ENCODE measurements around the gene SLC10A2. TPM values are rescaled to one million over a fixed set of nuclear protein-coding genes. Genes with fewer than 3 reads are reported as not detected.

The SLC10A2 gene
- total RNA-seq, 4 donors from 2014 or later: 0.13 TPM; not detected in 3

- intact Hi-C loops (cut with DNase I; ENCODE audit: low total_unique reads): no loop called here
- 57 to 60% methylated on average over 1 of the region's 1 CpG for WGBS, 2 donors
- no peak for DNase-seq (ENCODE audit: low spot score in 2 of 2)
- no peak overlapping the region for H3K4me3 ChIP-seq (ENCODE audit: low read depth, poor library complexity, severe bottlenecking)
- TF ChIP-seq CTCF (IDR thresholded peaks at IDR 0.05) (no peak), POLR2A (IDR thresholded peaks at IDR 0.05) (no peak)
Observed at GRCh38 chr13:103002279-103002678, 63.9 kb downstream of the SLC10A2 start.

DNA sequence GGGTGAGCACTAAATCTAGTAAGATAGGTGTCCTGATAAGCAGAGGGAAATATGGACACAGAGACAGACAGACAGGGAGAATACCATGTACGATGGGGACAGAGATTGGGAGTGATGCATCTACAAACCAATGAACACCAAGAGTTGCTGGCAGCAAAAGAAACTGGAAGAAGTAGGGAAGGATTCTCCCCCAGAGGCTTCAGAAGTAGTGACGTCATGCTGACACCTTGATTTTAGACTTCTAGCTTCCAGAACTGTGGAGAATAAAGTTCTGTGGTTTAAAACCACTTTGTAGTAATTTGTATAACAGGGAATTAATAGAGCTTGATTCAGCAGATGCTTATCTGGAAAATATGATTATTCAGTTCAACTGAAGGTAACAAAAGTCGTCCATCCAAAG lies 66.1 kb downstream of the SLC10A2 start:
- TF ChIP-seq CTCF (IDR thresholded peaks at IDR 0.05) (no peak), POLR2A (IDR thresholded peaks at IDR 0.05) (no peak)
- DNase-seq (ENCODE audit: low spot score in 2 of 2): no peak
- 64 to 75% methylated on average over 3 of the region's 3 CpGs for WGBS, 2 donors
- H3K4me3 ChIP-seq (ENCODE audit: low read depth, poor library complexity, severe bottlenecking): no peak overlapping the region
- intact Hi-C loops (cut with DNase I; ENCODE audit: low total_unique reads): no loop called here

DNA sequence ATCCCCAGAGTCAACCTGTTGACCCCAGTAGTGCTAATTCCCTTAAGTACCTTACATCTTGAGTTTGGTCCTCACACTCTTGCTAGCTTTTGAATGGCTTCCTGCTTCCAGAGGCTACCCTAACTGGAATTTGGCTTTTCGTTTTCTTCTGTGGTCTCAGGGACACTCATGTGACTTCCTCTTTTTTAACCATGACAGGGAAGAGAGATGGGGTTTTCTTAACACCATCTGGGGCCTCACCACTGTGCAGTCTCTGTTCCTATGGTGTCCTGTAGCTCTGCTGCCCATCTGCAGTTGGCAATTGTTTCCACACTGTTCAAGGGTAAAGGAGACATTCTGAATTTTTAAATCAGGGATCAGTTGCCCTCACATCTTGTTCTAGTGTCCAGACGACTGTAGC lies 66.7 kb downstream of the SLC10A2 start:
- no peak for DNase-seq (ENCODE audit: low spot score in 2 of 2)
- TF ChIP-seq POLR2A (IDR thresholded peaks at IDR 0.05): no peak
- TF ChIP-seq CTCF (IDR thresholded peaks at IDR 0.05): no peak
- 43 to 58% methylated on average over 2 of the region's 2 CpGs for WGBS, 2 donors
- H3K4me3 ChIP-seq (ENCODE audit: low read depth, poor library complexity, severe bottlenecking): no peak overlapping the region
- intact Hi-C loops (cut with DNase I; ENCODE audit: low total_unique reads): no loop called here

Other genes starting within 250 kb of the SLC10A2 start
- gene ERCC5, start 220.4 kb downstream of the SLC10A2 start, total RNA-seq: 10 to 100 TPM; 51.5 to 73.0 (median 55.1) TPM

All from lower leg skin (tissue), 4 donors.